ENCODE measurements around the gene TMEM62.

The TMEM62 gene
- 26.1 to 44.1 (median 31.7) reads per million in 17 experiments for total RNA-seq

GRCh38 chr15:43133430-43134156, at the start of gene TMEM62:
TMEM62 (plus strand) TSS chr15:43133586; CDS start chr15:43133803, 217 bp downstream.
- peak; percentile 92 to 96 (median 94) for DNase-seq

GRCh38 chr15:43085921-43086320, 47.5 kb upstream of the TMEM62 start:
- no peak for DNase-seq

GRCh38 chr15:43086551-43086950, 46.8 kb upstream of the TMEM62 start:
- no peak for DNase-seq

GRCh38 chr15:43091859-43092258, 41.5 kb upstream of the TMEM62 start:
- no peak for DNase-seq

DNA sequence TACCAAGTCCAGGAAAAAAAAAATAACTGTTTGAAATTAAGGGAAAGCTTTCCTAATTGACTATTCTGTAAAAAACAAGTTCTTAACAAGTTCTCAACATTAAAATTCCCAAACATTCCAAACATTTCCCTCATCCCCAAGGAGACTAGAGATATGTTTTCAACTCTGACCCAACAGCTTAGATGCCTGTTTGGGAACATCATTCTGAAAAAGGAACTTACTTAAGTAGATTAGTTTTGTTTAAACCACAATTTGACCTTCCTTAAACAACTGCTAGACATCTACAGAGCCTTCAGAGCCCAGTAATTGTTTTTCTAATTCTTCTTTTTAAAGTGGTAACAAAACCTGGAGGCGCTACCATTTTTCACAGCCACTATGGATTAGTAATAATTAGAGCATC, 40.4 kb upstream of the TMEM62 start:
- DNase-seq: peak; percentile 2 to 65 (median 33)

DNA sequence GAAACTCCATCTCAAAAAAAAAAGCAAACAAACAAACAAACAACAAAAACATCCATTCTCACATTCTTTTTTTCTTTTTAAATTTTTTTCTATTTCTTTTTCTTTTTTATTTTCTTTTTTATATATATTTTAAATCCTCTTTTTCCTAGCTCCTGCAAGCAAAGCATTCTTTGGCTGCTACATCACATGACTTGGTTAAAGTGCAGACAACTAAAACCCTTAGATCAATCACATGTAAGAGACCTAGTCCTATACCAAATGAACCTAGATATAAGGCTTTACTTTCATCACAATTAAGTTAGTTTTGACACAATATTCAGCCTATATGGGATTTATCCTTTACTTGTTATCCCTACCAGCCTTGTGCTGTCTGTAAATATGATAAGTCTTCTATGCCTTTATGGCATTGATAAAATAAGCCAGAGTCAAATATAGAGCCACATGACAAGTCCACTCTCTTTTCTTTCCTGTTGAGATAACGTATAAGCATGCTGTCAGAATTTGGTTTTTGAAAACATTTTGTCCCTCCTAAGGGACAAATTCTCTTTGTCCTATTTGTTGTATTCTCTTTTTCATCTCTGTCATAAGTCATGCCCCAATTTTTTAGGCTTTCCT, 38.9 kb upstream of the TMEM62 start:
- DNase-seq: no peak

- no peak for DNase-seq
Observed at GRCh38 chr15:43095243-43095642, 38.1 kb upstream of the TMEM62 start.

DNA sequence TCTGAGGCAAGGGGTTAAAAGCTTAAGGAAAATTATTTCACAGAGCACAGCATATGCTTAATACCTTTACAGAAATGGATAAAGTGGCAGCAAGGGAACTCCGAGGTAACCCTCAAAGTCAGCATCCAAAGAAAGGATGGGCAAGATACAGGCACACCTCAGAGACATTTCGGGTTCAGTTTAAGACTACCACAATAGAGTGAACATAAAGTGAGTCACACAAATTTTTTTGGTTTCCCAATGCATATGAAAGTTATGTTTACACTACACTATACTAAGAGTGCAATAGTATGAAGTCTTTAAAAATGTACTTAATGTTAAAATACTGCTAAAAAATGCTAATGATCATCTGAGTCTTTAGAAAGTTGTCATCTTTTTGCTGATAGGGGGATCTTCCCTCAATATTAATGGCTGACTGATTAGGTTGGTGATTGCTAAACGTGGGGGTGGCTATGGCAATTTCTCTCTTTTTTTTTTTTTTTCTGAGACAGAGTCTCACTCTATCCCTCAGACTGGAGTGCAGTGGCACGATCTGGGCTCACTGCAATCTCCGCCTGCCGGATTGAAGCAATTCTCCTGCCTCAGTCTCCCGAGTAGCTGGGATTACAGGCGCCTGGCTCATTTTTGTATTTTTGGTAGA, 37.6 kb upstream of the TMEM62 start:
- no peak for DNase-seq

- no peak for DNase-seq
Observed at GRCh38 chr15:43096411-43096810, 37.0 kb upstream of the TMEM62 start.

DNA sequence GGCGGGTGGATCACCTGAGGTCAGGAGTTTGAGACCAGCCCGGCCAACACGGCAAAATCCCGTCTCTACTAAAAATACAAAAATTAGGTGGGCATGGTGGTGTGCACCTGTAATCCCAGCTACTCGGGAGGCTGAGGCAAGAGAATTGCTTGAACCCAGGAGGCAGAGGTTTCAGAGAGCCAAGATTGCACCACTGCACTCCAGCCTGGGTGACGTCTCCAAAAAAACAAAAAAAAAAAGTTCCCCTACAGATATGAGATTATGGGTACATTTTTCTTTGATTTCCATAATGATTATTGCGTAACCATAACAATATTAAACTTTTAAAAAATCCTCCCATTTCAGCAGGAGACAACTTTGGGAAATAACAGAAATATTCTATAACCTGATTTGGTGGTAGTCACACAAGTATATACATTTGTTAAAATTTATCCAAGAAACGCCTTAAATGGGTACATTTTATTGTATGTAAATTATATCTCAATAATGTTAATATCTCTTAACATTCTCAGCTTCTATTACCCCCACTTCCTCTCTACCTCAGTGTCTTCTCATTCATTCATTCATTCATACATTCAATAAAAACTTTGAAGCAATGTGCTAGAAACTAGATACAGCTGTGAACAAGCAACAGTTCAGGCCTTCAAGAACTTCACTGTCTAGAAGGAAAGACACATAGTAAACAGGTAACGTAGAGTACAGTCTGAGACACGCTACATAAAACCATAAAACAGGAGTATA, 34.1 kb upstream of the TMEM62 start:
- DNase-seq: no peak

DNA sequence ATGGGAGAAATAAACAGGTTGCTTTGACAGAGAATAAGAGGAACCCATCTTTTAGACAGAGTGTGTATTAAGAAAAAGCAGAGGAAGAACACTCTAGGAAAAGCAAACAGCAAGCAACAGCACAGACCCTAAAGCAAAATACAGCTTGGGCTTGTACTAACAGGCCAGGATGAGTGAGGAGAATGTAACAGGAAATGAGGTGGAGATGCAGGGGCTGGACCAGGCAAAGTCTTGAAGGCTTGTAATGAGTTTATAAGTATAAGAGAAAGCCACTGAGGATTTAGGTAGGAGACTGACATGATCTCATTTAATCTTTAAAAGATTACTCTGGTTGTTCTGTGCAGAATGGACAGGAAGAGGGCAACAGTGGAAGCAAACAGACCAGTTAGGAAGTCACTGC, 32.4 kb upstream of the TMEM62 start:
- DNase-seq: no peak

- DNase-seq: no peak
Observed at GRCh38 chr15:43102187-43102586, 31.2 kb upstream of the TMEM62 start.

GRCh38 chr15:43103907-43104306, 29.5 kb upstream of the TMEM62 start:
- DNase-seq: no peak

- no peak for DNase-seq
Observed at GRCh38 chr15:43104426-43104825, 29.0 kb upstream of the TMEM62 start.

GRCh38 chr15:43105077-43105736, 28.2 kb upstream of the TMEM62 start:
- DNase-seq: peak in 2 of 4 experiments; percentile 13

GRCh38 chr15:43105778-43106485, 27.5 kb upstream of the TMEM62 start, which contains the start of gene UBR1:
UBR1 (minus strand) TSS chr15:43106038; CDS start chr15:43106022, 16 bp downstream.
- peak; percentile 92 to 95 (median 95) for DNase-seq

DNA sequence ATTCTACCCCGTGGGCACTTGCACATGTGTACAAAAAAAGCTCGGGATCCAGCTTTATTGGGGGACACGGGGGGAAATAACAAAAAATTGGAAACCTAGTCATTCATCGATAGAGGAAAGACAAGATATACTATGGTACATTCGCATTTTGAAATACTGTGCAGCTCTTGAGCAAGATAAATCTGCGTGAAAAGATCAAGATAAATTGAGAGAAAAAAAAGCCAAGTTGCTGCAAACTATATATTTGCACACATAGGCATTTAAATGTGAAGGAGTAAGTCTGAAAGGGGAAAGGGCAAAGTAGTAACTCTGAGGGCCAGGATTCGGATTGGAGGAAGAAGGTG, 26.9 kb upstream of the TMEM62 start:
- peak in 1 of 4 experiments; percentile 34 for DNase-seq

DNA sequence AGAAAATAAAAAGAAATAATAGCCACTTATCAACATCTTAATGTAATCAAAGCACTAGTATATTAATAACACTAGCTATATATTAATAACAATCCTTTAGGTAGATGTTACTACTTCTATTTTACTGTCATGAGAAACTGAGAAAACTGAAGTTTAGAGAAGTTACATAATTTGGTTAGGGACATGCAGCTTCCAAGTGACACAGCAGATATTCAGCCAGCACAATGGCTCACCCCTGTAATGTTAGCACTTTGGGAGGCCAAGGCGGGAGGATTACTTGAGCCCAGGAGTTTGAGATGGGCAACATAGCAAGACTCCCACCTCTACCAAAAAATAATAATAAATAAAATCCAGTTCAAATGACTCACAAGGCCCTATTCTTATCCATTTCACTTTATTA, 25.6 kb upstream of the TMEM62 start:
- DNase-seq: peak; percentile 40 to 70 (median 58)

- DNase-seq: no peak
Observed at GRCh38 chr15:43111354-43111753, 22.0 kb upstream of the TMEM62 start.

GRCh38 chr15:43118286-43118685, 15.1 kb upstream of the TMEM62 start:
- no peak for DNase-seq

DNA sequence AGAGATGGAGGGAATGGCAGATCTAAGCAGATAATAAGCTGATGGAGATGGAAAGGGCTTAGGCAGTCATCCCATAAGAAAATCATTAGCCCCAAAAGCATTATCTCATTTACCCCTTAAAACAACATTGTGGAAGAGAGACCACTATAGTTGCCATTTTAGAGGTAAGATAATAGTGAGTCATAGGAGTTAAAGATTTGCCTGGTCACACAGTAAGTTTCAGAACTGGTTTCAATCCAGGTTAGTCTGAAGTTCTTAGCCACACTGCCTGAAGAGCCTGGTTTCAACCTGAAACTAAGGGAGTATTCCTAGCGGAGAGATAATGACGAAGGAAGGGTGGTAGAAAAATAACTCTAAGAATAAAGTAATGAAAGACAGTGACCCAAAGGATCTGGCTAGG, 14.6 kb upstream of the TMEM62 start:
- DNase-seq: no peak

DNA sequence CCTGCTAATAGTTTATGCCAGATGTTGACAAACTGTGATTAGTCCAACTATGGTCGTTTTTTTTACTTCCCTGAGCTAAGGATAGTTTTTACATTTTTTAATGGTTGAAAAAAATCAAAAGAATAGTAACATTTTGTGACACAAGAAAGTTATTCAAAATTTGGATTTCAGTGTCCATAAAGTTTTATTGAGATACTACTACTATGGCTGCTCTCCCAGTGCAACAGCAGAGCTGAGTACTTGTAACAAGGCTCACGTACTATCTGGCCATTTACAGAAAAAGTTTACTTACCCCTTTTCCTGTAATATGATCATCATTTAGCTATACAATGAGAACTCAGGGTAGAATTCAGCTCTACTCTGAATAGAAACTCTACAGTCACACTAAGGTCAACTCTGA, 11.5 kb upstream of the TMEM62 start:
- no peak for DNase-seq

Measured in suppressor macrophage (primary cell).